Spleen (tissue), 7 donors: Measurements from ENCODE around the gene TMEM232.
A peak's percentile ranks its signal among the peaks of the same experiment; 100 is the strongest.

Experiments
- CTCF ChIP-seq, 11 experiments: fragments of 200-600 bp in 7 of 11; fragments of 450-650 bp in 4 of 11; sonication (generic) in 4 of 11; IDR thresholded peaks in 8 of 11; conservative IDR thresholded peaks in 3 of 11; 1 replicate in 7 of 11; 2 replicates in 4 of 11; pipeline versions ENCODE4 v1.4.0 to v1.8.0; 2016 to 2021; ENCODE audit warnings: antibody characterized with exemption in 11 of 11, inconsistent platforms in 4 of 11, mild to moderate bottlenecking in 1 of 11
- POLR2A ChIP-seq, 3 donors: fragments of 450-650 bp; IDR thresholded peaks; one replicate each; pipeline ENCODE4 v1.5.1; 2017; ENCODE audit warnings: antibody characterized with exemption in 3 of 3, mild to moderate bottlenecking in 1 of 3
- POLR2AphosphoS5 ChIP-seq, 3 donors: sonication (generic); formaldehyde crosslinking; IDR thresholded peaks; one replicate each; pipeline ENCODE4 v1.5.1; 2017; ENCODE audit warnings: antibody characterized with exemption in 3 of 3
- donor health status: DM: no; HTN: no; CAD: no; lungs with moderate emphysema.
- donor health status: DM: no; HTN: no; CAD: no.
- donor health status: DM: no; HTN: no; CAD: no.

- TF ChIP-seq CTCF (IDR thresholded peaks at IDR 0.05 in 8 of 11, conservative IDR thresholded peaks at IDR 0.05 in 3 of 11), result peak in 1 of 11 experiments; percentile 13
- TF ChIP-seq POLR2AphosphoS5 (IDR thresholded peaks at IDR 0.05), result no peak
- no peak for TF ChIP-seq POLR2A (IDR thresholded peaks at IDR 0.05)
Observed at GRCh38 chr5:110414360-110414759, 312.1 kb downstream of the TMEM232 start.
